ENCODE results near the gene SALL1.

SALL1 gene

DNA sequence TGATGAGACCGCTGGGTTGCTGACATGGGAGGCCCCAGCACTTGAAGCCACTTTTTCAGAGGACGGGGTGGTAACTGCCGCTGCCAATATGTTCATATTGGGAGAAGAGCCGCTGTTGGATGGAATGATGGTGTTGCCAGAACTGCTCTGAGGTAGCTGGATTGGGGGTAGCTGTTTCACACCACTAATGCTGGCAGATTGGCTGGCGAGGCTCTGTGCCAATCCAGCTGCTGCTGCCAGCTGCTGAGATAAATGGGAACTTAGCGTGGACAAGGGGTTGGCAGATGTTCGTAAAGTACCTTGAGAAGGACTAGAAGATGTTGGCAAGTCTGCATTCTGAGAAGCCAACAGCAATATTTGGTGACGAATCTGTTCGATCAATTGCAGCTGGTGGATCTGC lies 10.0 kb downstream of the SALL1 start:
- no peak for DNase-seq

DNA sequence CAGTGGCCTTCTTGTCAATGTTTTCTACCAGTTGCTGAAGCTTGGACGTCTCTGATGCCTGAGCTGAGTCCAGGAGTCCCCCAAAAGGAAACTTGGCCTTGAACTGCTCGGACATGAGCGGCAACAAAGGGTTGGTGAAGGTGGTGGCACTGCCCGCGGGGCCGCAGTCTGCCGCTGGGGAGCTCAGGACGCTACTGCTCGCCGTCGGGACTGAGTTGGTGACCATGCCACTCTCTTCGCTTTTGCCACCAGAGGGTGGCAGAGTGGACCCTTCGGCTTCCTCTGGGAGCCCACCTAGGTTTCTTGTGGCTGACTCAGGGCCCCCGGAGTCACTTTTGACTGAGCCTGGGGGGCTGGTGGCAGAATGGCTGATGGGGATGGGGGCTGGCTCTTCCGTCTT lies 11.0 kb downstream of the SALL1 start:
- no peak for DNase-seq

DNA sequence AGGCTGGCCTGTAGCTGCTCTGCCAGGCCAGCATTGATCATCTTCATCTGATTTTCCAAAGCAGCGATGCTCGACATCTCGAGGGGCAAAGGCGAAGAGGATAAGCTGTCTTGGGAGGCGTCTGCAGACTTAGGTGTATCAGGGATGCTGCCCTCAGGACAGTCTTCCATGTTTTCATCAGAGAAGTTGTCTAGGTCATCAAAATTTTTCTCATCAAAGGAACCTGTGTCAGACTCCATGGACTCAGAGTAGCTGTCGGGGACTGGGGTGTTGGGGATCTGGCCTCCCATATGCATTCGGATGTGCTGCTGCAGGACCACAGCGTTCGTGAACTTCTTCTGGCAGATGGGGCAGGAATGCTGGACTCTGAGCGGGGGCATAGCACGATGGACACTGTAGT lies 11.5 kb downstream of the SALL1 start:
- DNase-seq: no peak

DNA sequence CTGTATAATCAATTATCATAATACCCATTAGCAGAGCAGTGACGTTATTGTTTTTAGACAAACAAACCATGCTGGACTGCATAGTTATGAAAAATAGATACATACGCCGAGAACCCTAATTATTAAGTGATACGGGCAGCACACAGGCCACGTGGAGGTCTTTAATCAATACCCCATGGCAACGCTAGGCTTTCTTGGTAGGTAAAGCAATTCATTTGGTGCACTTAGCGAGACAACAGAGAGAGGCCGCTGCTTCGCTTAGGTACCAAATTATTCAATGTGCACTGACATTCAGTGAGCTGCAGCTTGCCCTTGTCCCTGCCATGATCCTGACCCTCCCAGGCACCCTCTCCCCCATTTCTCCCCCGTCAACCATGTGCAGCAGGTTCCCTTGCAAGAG lies 12.9 kb downstream of the SALL1 start:
- no peak for DNase-seq

GRCh38 chr16:51137097-51137496 lies 14.0 kb downstream of the SALL1 start:
- peak in 9 of 14 donors; percentile 16 to 86 (median 44) for DNase-seq

GRCh38 chr16:51134876-51135275 lies 16.2 kb downstream of the SALL1 start:
- DNase-seq: no peak

DNA sequence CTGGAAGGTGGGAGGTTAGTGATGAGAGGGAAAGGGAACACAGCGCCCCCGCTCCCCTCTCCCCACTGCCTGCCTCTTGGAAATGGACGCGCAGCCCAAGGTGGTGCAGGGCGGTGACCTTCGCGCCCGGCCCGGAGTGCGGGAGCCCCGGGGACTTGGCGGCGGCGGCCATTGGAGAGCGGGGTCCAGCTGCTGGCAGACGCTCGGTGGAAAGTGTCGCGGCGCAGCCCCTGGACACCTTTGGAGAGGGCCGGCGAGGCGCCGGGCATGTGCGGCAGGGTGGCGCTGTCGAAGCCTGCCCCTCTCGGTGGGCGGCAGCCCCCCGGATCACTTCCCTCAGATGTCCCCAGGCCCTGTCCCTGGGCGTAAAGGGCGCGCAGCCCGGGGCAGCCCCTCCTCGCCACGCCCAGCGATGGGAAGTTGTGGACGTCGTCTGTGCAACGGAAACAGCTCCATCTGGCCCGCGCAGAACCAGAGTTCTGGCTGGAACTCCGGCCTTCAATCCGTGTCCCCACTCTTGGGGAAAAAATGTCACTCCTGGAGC lies 16.7 kb downstream of the SALL1 start:
- DNase-seq: no peak

DNA sequence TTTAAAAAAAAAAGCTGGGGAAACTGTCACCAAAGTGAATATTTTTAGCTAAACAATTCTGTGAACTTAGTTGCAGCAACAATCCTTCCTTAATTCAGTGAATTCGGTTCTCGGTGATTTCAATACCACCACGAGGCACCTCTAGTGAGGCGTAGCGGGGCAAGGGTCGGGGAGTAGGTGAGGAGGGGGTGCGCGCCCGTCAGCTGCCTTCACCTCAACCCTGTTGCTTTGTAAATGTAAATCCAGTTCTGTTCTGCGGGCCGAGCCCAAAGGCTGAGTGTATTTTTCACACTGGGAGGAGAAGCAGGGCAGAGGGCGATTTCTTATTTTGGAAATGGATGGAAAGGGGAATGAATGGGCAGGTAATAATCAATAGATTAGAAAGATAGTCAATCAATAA lies 17.4 kb downstream of the SALL1 start:
- no peak for DNase-seq

- no peak for DNase-seq
Observed at GRCh38 chr16:51133183-51133582, 17.9 kb downstream of the SALL1 start.

DNA sequence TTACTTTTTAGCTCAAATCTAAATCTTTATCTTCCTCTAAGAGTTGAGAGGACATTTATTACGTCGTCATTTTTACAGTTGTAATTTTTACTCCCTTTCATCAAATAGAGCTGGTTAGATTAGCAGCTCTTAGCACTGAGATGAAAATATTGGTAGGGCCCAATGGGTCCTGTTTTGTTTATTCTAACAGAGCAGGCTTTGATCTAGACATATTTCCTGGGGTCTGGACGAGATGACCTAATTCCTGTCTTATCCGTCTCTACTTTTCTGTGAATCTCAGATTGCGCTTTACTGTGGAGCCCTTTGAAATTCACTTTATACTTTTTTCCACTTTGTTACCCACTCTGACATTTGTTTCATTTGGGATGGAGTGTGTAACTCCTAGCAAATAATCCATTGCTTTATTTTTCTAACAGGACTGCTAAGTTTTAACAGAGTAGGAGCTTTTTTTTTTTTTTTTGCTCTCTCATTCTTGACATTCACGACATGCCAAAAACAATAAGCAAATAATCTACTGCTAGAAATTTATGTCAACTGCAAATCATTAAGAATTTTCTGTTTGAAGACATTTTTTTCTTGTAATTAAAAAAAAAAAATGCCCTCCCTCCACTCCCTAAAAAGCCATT lies 18.5 kb downstream of the SALL1 start:
- no peak for DNase-seq

- no peak for DNase-seq
Observed at GRCh38 chr16:51131619-51132018, 19.5 kb downstream of the SALL1 start.

- DNase-seq: no peak
Observed at GRCh38 chr16:51129105-51129504, 22.0 kb downstream of the SALL1 start.

DNA sequence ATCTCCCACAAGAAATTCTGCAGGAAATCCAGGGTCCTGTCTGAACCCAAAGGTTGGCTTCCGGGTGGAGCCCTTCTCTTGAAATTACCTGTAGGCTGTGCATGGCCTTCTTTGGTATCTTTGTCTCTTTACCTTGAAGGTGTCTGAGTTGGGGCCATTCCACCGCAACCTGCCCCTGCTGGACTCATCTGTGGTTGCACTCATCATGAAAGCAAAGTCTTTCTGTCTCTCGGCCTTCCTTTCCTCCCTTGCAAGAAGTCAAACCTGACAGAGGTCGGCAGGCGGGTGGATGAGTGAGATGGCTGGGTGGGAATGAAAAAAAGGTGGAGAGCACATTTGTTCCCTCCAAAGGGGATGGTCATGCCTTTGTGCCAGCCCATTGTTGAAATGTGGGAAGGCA lies 25.1 kb downstream of the SALL1 start:
- no peak for DNase-seq

DNA sequence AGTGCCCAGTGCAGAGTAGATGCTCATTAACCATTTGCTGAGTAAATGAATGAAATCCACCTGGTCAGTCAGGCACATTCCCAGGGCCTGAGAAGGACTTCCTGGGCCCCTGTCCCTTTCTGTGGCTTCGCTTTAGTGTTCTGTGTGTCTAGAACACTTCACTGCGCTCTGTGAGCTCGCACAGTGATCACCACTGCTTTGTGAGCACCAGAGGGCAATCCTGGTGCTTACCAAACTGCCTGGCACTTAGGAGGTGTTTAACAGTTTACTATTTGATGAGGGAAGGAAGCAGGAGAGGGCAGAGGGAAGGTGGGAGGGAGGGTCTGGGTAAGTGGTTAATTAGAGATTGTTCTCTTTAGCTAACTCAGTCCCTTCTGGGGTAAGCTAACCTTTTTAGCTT lies 26.2 kb downstream of the SALL1 start:
- DNase-seq: no peak

- no peak for DNase-seq
Observed at GRCh38 chr16:51121850-51122249, 29.2 kb downstream of the SALL1 start.

GRCh38 chr16:51120730-51121347 lies 30.2 kb downstream of the SALL1 start:
- DNase-seq: no peak

DNA sequence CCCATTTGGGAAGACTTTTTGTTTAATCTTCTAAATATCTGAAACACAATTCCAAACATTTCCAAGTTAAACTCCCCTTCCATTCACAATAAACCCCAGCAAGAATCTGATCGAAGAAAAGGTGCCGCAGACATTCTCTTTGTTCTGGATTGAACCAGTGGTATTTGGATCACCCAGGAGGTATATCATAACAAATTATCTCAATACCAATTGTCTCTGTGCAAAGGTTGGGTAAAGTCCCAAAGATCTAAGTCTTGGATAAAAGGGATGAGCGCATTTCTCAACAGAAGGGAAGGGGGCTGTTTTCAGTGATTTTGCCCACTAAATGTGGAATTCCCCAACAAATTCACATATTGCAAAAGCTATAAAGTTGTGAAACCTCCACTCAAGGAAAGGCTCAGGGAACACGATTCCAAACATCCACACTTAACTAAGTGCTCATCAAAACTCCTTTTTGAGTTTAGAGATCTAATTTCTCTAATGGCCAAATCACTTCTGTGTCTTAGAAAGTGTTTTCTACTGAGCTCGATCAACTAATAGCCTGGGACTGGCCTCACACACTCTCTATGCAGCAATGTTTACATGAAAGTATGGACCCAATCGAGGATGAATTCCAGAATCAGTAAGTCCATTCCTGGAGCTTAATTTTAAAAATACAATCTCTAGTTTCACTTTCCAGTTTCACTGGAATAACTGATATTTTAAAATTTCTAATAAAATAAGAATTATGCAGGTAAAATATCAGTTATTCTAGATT lies 30.9 kb downstream of the SALL1 start:
- no peak for DNase-seq

DNA sequence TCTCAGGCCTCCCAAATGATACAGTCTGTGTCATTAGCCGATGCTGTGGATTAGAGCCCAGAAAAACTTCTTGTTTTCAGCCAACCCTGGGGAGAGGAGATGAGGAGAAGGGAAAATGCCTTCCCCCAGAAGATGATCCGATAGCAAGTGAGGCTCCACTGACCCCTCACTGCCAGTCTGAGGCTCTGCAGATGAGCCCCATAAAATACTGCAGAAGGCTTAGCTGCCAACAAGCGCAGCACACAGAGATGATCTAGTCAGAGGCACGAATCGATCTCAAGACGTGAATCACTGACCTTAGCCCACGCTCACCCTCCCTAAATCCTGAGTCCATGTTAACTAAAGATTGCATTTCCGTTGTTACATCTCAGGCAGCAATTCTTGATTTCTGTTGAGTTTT lies 31.5 kb downstream of the SALL1 start:
- DNase-seq: peak in 1 of 14 donors; percentile 30

DNA sequence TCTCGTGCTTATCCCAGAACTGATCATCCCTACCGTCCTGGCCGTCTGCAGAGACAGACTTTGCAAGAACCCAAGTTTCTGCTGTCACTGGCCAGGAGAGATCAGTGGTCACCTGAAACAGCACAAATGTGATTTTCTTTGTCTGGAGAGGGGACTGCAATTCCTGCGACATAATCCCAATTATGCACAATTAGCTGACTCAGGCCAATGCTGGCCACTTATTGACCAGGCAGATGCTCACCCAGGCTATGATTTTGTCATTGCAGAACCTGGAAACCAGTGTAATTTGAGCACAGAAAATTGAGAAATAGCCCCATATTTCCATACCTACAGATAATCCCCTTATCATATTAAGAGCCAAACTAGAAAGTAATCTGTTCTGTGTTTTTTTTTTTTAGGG lies 34.7 kb downstream of the SALL1 start:
- no peak for DNase-seq

DNA sequence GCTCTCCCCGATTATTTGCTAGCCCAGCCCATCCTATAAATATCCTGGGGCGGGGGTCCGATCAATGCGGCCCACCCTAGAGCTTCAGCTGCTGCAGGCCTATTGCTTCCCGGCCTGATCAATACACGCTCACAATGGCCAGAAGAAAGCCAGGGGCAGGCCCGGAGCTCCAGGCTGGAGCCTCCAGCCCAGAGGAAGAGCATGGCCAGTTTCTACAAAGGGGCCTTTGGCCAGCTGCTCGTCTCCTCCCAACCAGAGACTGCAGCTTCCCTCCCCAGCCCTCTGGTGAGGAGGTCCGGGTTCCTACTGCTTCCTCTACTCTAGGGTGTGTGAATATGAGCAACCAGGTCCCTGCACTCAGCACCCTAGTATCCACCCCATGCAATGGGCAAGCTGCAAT lies 36.7 kb downstream of the SALL1 start:
- DNase-seq: peak in 2 of 14 donors; percentile 12

GRCh38 chr16:51113236-51114125 lies 37.6 kb downstream of the SALL1 start:
- no peak for DNase-seq

DNA sequence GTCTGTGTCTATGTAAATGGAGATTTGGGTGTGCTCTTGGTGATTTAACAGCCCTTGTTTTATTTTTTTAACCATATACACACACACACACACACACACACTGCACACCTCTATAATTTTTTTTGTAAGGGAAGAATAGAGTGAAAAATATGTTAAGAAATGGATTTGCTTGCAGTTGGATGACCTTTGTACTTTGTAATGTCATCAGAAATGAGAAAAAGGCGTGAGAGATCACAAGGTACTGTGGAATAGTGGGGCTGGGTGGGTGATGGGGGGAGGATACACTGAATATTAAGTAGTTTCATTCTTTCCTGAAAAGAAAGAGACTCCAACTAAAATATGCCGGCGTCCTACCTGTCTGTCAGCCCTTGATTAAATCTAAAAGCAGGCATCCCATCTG lies 38.7 kb downstream of the SALL1 start:
- no peak for DNase-seq

- DNase-seq: no peak
Observed at GRCh38 chr16:51111759-51112158, 39.3 kb downstream of the SALL1 start.

All from C1 segment of cervical spinal cord (tissue), 14 donors.